Measurements from ENCODE around the gene C2orf78. TPM values are rescaled to one million over a fixed set of nuclear protein-coding genes. Genes with fewer than 3 reads are reported as not detected.

The C2orf78 gene
- total and polyA plus RNA-seq, 10 of the 15 experiments (the other 5 are each of a cell fraction or from before 2014, with no cell fraction given): 0.08 to 0.82 (median 0.40) TPM

DNA sequence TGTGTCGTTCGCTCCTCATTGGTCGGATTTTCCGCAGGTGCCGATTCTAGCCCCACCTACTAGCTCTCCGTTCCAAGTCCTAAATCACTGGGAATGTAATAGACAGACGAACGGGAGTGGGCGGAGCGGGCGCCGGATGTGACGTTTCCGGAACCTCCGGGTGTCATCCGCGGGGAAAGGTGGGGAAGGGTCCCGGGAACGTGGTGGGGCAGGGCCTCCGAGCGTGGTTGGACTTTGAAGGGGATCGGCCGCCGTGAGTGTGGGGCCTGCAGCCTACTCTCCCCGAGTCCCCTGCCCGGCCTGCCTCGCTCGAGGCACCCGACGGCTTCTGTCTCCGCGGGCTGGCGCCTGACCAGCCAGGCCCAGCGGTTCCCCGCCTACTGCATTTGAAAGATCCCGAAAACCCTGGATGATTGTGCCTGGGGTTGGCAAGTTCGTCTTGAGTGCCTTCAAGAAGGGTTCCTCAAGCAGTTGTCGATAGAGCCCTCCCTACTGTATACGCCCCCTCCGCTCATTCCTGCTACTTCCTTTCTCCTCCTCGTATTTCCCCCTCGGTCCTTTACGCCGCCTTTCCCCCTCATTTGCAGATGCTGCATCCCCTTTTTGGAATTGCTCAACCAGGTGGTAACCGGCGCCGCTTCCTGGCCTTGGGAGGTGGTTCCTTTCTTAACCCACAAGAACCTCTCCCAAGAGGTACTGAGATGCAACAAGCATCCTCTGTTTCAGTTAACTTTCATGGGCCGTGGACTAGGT is 45.0 kb downstream of the C2orf78 start, which contains the start of gene STAMBP (continued):
- no peak for TF ChIP-seq SREBF2 (IDR thresholded peaks at IDR 0.05; ENCODE audit: low read length)
- TF ChIP-seq CREB1 (IDR thresholded peaks at IDR 0.05; ENCODE audit: low read depth): peak; percentile 93
- no peak for TF ChIP-seq SIX5 (IDR thresholded peaks at IDR 0.05; ENCODE audit: low read depth, low read length, severe bottlenecking)
- TF ChIP-seq RAD21 (IDR thresholded peaks at IDR 0.05; ENCODE audit: insufficient read depth, low read depth, low read length): no peak
- TF ChIP-seq, protein P1, sequence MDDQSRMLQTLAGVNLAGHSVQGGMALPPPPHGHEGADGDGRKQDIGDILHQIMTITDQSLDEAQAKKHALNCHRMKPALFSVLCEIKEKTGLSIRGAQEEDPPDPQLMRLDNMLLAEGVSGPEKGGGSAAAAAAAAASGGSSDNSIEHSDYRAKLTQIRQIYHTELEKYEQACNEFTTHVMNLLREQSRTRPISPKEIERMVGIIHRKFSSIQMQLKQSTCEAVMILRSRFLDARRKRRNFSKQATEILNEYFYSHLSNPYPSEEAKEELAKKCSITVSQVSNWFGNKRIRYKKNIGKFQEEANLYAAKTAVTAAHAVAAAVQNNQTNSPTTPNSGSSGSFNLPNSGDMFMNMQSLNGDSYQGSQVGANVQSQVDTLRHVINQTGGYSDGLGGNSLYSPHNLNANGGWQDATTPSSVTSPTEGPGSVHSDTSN (IDR thresholded peaks at IDR 0.05; ENCODE audit: insufficient replicate concordance, low read depth, low read length): peak; percentile 39
- TF ChIP-seq ZNF217 (IDR thresholded peaks at IDR 0.05): no peak
- no peak for TF ChIP-seq KDM1A (IDR thresholded peaks at IDR 0.05; ENCODE audit: borderline replicate concordance)
- peak; percentile 92 for TF ChIP-seq IKZF1 (conservative IDR thresholded peaks at IDR 0.05)

DNA sequence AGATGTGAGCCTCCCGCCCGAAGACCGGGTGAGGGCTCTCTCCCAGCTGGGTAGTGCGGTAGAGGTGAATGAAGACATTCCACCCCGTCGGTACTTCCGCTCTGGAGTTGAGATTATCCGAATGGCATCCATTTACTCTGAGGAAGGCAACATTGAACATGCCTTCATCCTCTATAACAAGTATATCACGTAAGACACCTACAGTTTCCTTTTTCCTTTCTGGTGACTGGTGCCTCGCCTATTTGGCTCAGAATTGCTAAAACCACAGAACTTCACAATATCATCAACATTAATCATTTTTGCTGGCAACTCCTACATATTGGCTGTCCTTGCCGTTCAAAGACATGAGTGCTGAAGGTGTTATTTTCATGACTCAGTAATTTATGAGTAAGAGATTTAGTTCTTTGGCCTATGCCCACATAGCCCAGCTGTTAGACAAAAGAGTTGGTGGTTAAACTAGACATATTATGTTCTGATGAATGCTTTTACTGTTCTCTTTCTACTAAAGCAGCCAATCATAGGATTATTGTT is 47.0 kb downstream of the C2orf78 start:
- SMC1A ChIA-PET (ENCODE audit: uncharacterized antibody, unreplicated experiment): interaction anchor here (0.5 to 1.1 kb wide), 2 partner anchors 77 to 143 kb away, joined by 3 read pairs; no protein-coding TSS in a partner anchor
- BruUV-seq (replicated peaks): no TSS peak
- Histone ChIP-seq H2AFZ (ENCODE audit: control insufficient read depth, low read depth, low read length) (no peak overlapping the region), H3K4me2 (ENCODE audit: control insufficient read depth, insufficient read depth) (peak overlapping the region; percentile 85), H4K20me1 (ENCODE audit: control insufficient read depth, insufficient read depth) (no peaks in the 10 kb centered on the region), H3K4me3 (no peak overlapping the region), H3K27me3 (replicated peaks in 1 of 2; ENCODE audit: control insufficient read depth in 2 of 2, insufficient read depth in 2 of 2, low read length in 1 of 2) (no peaks in the 10 kb centered on the region), H3K9ac (ENCODE audit: control insufficient read depth, insufficient read depth, low read length) (no peak overlapping the region), H3K27ac (ENCODE audit: control insufficient read depth, insufficient read depth) (no peak overlapping the region; the same call in 1 of the 2 replicates), H3K36me3 (ENCODE audit: control insufficient read depth in 2 of 2, insufficient read depth in 2 of 2, low read length in 1 of 2) (peaks cover 0 to 4% of the 10 kb centered on the region in 2 experiments; a peak in 2 of 4 replicates), H3K79me2 (ENCODE audit: control insufficient read depth, insufficient read depth, low read length) (peaks cover 23% of the 10 kb centered on the region), H3K9me3 (replicated peaks; ENCODE audit: control insufficient read depth, insufficient read depth, low read length) (peaks cover 3% of the 10 kb centered on the region), H3K4me1 (ENCODE audit: control insufficient read depth, insufficient read depth, low read length) (peaks cover 7% of the 10 kb centered on the region; the same call in 1 of the 2 replicates)
- RAD21 ChIA-PET (ENCODE audit: unreplicated experiment): no interaction called here
- intact Hi-C loops (cut with micrococcal nuclease; ENCODE audit: unreplicated experiment) (no loop called here), in situ Hi-C loops (cut with MboI) (no loop called here)
- ATAC-seq (peak; percentile 36), FAIRE-seq (no peak), DNase-seq (ENCODE audit: low read depth, low spot score) (no peak)
- CTCF ChIA-PET: no interaction called here
- POLR2A ChIA-PET: interaction anchor here (0.6 kb wide), 1 partner anchor 34 kb away, joined by 3 read pairs; no protein-coding TSS in a partner anchor
- 85% methylated on average over 11 of the region's 11 CpGs for WGBS (ENCODE audit: insufficient coverage, insufficient replicate concordance, low lambda C conversion rate, missing lambda C conversion rate)
- TF ChIP-seq, protein P2, sequence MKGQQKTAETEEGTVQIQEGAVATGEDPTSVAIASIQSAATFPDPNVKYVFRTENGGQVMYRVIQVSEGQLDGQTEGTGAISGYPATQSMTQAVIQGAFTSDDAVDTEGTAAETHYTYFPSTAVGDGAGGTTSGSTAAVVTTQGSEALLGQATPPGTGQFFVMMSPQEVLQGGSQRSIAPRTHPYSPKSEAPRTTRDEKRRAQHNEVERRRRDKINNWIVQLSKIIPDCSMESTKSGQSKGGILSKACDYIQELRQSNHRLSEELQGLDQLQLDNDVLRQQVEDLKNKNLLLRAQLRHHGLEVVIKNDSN (IDR thresholded peaks at IDR 0.05; ENCODE audit: borderline replicate concordance, extremely low read length, insufficient read depth, low read depth, low read length): no peak
- TF ChIP-seq BCL11A (IDR thresholded peaks at IDR 0.05; ENCODE audit: low read depth, low read length) (no peak), RUNX3 (IDR thresholded peaks at IDR 0.05; ENCODE audit: low read length) (peak; percentile 50), ZNF24 (IDR thresholded peaks at IDR 0.05) (no peak), ESRRA (IDR thresholded peaks at IDR 0.05; ENCODE audit: low read length) (no peak), BMI1 (IDR thresholded peaks at IDR 0.05; ENCODE audit: borderline replicate concordance) (no peak), EP300 (IDR thresholded peaks at IDR 0.05; ENCODE audit: borderline replicate concordance in 1 of 2, control insufficient read depth in 1 of 2, low read depth in 2 of 2, low read length in 2 of 2) (no peak), TCF12 (IDR thresholded peaks at IDR 0.05; ENCODE audit: low read depth, low read length) (no peak), CBX3 (IDR thresholded peaks at IDR 0.05; ENCODE audit: borderline replicate concordance, low read depth) (no peak), NR2C2 (IDR thresholded peaks at IDR 0.05; ENCODE audit: borderline replicate concordance, control insufficient read depth, insufficient read length, low read depth) (no peak), NFYA (IDR thresholded peaks at IDR 0.05; ENCODE audit: borderline replicate concordance, low read depth, low read length) (no peak), MTA2 (IDR thresholded peaks at IDR 0.05; ENCODE audit: low read depth) (no peak)
- TF ChIP-seq, protein P3, sequence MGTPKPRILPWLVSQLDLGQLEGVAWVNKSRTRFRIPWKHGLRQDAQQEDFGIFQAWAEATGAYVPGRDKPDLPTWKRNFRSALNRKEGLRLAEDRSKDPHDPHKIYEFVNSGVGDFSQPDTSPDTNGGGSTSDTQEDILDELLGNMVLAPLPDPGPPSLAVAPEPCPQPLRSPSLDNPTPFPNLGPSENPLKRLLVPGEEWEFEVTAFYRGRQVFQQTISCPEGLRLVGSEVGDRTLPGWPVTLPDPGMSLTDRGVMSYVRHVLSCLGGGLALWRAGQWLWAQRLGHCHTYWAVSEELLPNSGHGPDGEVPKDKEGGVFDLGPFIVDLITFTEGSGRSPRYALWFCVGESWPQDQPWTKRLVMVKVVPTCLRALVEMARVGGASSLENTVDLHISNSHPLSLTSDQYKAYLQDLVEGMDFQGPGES (IDR thresholded peaks at IDR 0.05): no peak
